AG09319 (cell line): ENCODE data around the gene TMEM39A.

ENCODE experiments used
- DNase-seq: peaks from one replicate; pipeline ENCODE4 v3.0.0-alpha.2; 2010; ENCODE audit warnings: low read depth; ENCODE audit errors: extremely low read depth
- TF ChIP-seq, protein P1 (sequence below): IDR thresholded peaks from 2 replicates; pipeline ENCODE4 v1.5.1; 2011; ENCODE audit warnings: low read depth, mild to moderate bottlenecking, inconsistent platforms, low read length, moderate library complexity

Gene TMEM39A

GRCh38 chr3:119413603-119414280 is 49.7 kb downstream of the TMEM39A start:
- TF ChIP-seq, protein P1, sequence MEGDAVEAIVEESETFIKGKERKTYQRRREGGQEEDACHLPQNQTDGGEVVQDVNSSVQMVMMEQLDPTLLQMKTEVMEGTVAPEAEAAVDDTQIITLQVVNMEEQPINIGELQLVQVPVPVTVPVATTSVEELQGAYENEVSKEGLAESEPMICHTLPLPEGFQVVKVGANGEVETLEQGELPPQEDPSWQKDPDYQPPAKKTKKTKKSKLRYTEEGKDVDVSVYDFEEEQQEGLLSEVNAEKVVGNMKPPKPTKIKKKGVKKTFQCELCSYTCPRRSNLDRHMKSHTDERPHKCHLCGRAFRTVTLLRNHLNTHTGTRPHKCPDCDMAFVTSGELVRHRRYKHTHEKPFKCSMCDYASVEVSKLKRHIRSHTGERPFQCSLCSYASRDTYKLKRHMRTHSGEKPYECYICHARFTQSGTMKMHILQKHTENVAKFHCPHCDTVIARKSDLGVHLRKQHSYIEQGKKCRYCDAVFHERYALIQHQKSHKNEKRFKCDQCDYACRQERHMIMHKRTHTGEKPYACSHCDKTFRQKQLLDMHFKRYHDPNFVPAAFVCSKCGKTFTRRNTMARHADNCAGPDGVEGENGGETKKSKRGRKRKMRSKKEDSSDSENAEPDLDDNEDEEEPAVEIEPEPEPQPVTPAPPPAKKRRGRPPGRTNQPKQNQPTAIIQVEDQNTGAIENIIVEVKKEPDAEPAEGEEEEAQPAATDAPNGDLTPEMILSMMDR: no peak
- DNase-seq: no peak

DNA sequence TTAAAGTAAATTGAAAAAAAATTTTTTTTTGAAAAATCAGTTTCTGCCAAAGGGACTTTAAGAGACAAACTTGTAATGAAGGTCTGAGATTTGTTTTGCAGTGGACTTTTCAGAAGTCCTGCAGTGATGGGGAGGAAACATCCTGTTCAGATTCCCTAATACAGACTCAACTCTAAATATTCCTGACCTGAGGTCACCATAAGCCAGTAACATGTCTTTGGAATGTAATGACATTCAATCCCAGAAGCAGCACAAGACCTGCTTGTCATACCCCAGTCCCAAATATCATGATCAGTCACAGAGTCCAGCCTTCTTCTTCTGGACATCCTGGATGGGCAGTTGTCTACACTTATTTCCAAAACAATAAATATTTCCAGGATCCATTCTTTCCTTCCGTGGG is 53.6 kb downstream of the TMEM39A start:
- TF ChIP-seq, protein P1: no peak

GRCh38 chr3:119408243-119408950 is 55.0 kb downstream of the TMEM39A start:
- TF ChIP-seq, protein P1: no peak
- no peak for DNase-seq

More for the DNA sequence above, 53.6 kb downstream of the TMEM39A start:
- no peak for DNase-seq

DNA sequence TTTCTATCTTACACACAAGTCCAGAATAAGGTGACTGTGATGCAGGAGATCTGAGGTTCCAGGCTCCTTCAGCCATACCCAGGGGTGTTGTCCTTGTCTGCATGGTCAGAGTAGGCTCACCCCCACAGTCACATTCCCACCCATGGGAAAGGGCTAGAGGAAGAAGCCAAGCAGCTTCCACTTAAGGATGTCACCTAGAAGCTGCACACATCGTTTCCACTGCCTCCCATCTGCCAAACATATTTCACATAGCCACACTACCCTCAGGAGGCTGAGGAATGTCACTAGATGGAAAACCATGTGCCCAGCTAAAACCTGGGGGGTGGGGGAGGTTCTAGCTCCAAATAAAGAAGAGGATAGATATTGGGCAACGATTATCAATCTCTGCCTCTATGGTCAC is 58.1 kb downstream of the TMEM39A start:
- no peak for DNase-seq
- TF ChIP-seq, protein P1: no peak

DNA sequence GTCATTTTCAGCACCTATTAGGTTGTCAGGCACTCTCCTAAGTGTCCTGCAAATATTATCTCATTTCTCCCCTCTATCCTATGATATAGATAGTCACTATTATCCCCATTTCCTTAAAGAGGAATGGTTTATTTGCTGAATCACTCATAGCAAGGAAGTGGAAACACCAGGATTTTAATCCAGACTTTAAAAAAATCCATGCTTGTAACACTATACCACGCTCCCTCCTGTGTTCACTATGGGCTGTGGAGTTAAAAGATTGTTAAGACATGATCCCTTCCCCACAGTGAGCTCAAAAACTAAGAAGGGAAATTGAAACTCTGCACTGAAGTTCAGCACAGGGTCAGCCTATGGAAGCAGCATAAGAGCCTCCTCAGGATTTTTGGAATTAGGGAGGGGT is 60.2 kb downstream of the TMEM39A start:
- TF ChIP-seq, protein P1: no peak
- no peak for DNase-seq

DNA sequence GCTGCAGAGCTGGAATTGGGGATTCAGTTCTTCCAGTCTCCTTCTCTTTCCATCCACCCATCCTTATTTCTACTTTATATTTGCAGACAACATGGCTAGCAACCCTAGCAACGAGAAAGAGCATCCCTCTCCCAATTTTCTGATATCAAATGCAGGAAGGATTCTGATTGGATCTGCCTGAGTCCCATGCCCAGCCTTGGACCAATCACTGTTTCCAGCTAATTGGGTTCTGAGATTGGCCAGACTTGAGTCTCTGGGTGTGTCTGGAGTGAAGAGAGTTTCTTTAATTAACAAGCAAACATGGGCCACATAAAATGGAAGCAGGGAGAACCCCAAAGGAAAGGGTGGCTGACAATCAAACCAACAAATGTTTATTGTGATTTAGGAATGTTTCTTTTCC is 60.6 kb downstream of the TMEM39A start:
- TF ChIP-seq, protein P1: no peak
- DNase-seq: no peak

GRCh38 chr3:119401503-119402440 is 61.6 kb downstream of the TMEM39A start:
- TF ChIP-seq, protein P1: no peak

More at GRCh38 chr3:119401503-119402440, 61.6 kb downstream of the TMEM39A start:
- no peak for DNase-seq
